ENCODE results near the gene SPP2.

GRCh38 chr2:234031207-234031606 is 19.3 kb upstream of the SPP2 start:
- TF ChIP-seq SUZ12 (IDR thresholded peaks at IDR 0.05; ENCODE audit: extremely low read depth, insufficient read depth, insufficient read length): no peak
- no peak for TF ChIP-seq YY1 (IDR thresholded peaks at IDR 0.05; ENCODE audit: insufficient read depth, insufficient read length)
